Smooth muscle cell (in vitro differentiated cells): ENCODE measurements around the gene ITIH4. TPM values are rescaled to one million over a fixed set of nuclear protein-coding genes. Genes with fewer than 3 reads are reported as not detected.

Source experiments
- DNase-seq: peaks from one replicate; lab custom pipeline; 2025; ENCODE audit not compliant: unreplicated experiment; lab: John Stamatoyannopoulos, UW
- H2AFZ ChIP-seq: fragments of 200-600 bp; sonication (generic); 2 replicates; pipeline ENCODE4 v1.6.0; 2016; ENCODE audit warnings: antibody characterized with exemption, low read depth, mild to moderate bottlenecking
- H3F3A ChIP-seq: fragments of 200-600 bp; sonication (generic); 2 replicates; pipeline ENCODE4 v1.6.0; 2017; ENCODE audit warnings: antibody characterized with exemption, low read depth
- H3K27ac ChIP-seq: fragments of 200-600 bp; sonication (generic); 2 replicates; pipeline ENCODE4 v1.5.1; 2016; ENCODE audit warnings: low read depth, mild to moderate bottlenecking
- H3K27me3 ChIP-seq: fragments of 200-600 bp; sonication (generic); 2 replicates; pipeline ENCODE4 v1.6.1; 2016; ENCODE audit warnings: low read depth, mild to moderate bottlenecking
- H3K36me3 ChIP-seq: fragments of 200-600 bp; sonication (generic); 2 replicates; pipeline ENCODE4 v1.5.1; 2016; ENCODE audit warnings: low read depth
- H3K4me1 ChIP-seq: fragments of 200-600 bp; sonication (generic); 2 replicates; pipeline ENCODE4 v1.5.1; 2016; ENCODE audit warnings: low read depth
- H3K4me2 ChIP-seq: fragments of 200-600 bp; sonication (generic); 2 replicates; pipeline ENCODE4 v1.6.0; 2016; ENCODE audit warnings: mild to moderate bottlenecking
- H3K4me3 ChIP-seq: fragments of 200-600 bp; sonication (generic); 2 replicates; pipeline ENCODE4 v1.5.1; 2016; ENCODE audit warnings: mild to moderate bottlenecking
- H3K79me2 ChIP-seq: fragments of 200-600 bp; sonication (generic); 2 replicates; pipeline ENCODE4 v1.6.0; 2016; ENCODE audit warnings: low read depth, mild to moderate bottlenecking
- H3K9ac ChIP-seq: fragments of 200-600 bp; sonication (generic); 2 replicates; pipeline ENCODE4 v1.6.0; 2016; ENCODE audit warnings: low read depth
- H3K9me3 ChIP-seq: fragments of 200-600 bp; sonication (generic); replicated peaks from 2 replicates; pipeline ENCODE4 v1.5.1; 2016; ENCODE audit warnings: low read depth
- H4K20me1 ChIP-seq: fragments of 200-600 bp; sonication (generic); 2 replicates; pipeline ENCODE4 v1.6.0; 2016; ENCODE audit warnings: low read depth
- WGBS: methylation state at CpG from one replicate; pipeline ENCODE4 v1.1.7; 2016; ENCODE audit warnings: low lambda C conversion rate; 5-methylcytosine and 5-hydroxymethylcytosine counted together
- polyA plus RNA-seq: library from polyadenylated mRNA; unstranded; fragments of >200 nt; fragmentation: Nextera tagmentation; extraction: Ambion mirVana; gene quantifications from 2 replicates; pipeline ENCODE4 v1.2.1, GENCODE V29; 2016
- total RNA-seq: library from RNA; depleted of rRNA; stranded (reverse); fragments of >200 nt; gene quantifications from 2 replicates; pipeline ENCODE4 v1.2.3, GENCODE V29; 2014
- TF ChIP-seq, protein P1 (sequence below): fragments of 200-600 bp; sonication (generic); IDR thresholded peaks from 2 replicates; pipeline ENCODE4 v1.5.1; 2017; ENCODE audit warnings: borderline replicate concordance, mild to moderate bottlenecking, antibody characterized with exemption; ENCODE audit not compliant: insufficient read depth, poor library complexity, severe bottlenecking

Gene ITIH4
- total and polyA plus RNA-seq, 2 experiments from 2014 or later: 1.6 TPM

DNA sequence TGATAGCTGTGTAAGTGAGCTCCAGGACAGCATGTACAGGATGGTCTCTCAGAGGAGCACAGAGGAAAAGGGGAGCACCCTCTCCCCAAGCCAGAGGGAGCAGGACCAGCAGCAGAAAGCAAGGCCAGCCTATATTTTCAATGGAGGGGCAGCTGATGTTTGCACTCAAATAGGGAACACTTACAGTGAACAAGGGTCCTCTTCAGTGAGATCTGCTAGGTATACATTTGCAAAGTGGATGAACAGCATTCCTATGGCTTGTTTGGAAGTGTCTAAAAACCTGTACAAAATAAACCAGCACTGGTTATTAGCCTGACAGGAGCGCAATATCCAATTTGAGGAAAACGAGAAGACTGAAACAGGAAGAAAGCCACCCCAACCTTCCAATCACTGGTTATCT is 21.9 kb upstream of the ITIH4 start:
- Histone ChIP-seq H3K4me1 (no peaks in the 10 kb centered on the region), H3K4me2 (no peak overlapping the region), H3K9ac (no peak overlapping the region), H3K27me3 (no peaks in the 10 kb centered on the region), H3K9me3 (no peaks in the 10 kb centered on the region), H3K79me2 (no peaks in the 10 kb centered on the region), H3K4me3 (no peak overlapping the region), H3K36me3 (no peaks in the 10 kb centered on the region), H2AFZ (no peak overlapping the region), H3K27ac (no peak overlapping the region), H3F3A (no peaks in the 10 kb centered on the region), H4K20me1 (peaks cover 28% of the 10 kb centered on the region)
- no peak for DNase-seq
- 76% methylated on average over 2 of the region's 2 CpGs for WGBS
- TF ChIP-seq, protein P1, sequence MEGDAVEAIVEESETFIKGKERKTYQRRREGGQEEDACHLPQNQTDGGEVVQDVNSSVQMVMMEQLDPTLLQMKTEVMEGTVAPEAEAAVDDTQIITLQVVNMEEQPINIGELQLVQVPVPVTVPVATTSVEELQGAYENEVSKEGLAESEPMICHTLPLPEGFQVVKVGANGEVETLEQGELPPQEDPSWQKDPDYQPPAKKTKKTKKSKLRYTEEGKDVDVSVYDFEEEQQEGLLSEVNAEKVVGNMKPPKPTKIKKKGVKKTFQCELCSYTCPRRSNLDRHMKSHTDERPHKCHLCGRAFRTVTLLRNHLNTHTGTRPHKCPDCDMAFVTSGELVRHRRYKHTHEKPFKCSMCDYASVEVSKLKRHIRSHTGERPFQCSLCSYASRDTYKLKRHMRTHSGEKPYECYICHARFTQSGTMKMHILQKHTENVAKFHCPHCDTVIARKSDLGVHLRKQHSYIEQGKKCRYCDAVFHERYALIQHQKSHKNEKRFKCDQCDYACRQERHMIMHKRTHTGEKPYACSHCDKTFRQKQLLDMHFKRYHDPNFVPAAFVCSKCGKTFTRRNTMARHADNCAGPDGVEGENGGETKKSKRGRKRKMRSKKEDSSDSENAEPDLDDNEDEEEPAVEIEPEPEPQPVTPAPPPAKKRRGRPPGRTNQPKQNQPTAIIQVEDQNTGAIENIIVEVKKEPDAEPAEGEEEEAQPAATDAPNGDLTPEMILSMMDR: no peak

DNA sequence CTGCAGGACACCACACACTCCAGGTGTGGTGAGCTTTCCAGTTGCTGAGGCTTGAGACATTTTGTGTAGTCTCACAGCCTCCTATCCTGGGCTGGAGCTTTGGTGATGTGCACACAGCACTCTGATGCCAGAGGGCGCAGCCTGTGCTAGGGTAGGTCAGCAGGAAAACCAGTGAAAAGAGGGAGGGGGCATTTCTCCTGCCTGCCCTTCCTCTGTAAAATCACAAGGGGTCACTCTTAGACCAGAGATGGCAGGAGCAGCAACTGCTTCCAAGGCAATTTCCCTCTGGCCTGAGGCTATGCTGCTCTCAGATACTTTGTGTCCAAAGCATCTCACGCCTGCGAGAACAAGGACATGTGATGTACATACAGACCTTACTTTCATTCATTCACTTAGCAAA is 20.9 kb upstream of the ITIH4 start:
- no peak overlapping the region for H3K4me3 ChIP-seq
- no peak overlapping the region for H3K4me2 ChIP-seq
- H3K9me3 ChIP-seq: no peaks in the 10 kb centered on the region
- H2AFZ ChIP-seq: no peak overlapping the region
- H4K20me1 ChIP-seq: peaks cover 20% of the 10 kb centered on the region
- no peak overlapping the region for H3K27ac ChIP-seq
- H3K9ac ChIP-seq: no peak overlapping the region
- TF ChIP-seq, protein P1: peak; percentile 41
- H3K27me3 ChIP-seq: no peaks in the 10 kb centered on the region
- no peak for DNase-seq
- no peaks in the 10 kb centered on the region for H3K4me1 ChIP-seq
- no peaks in the 10 kb centered on the region for H3K36me3 ChIP-seq
- no peaks in the 10 kb centered on the region for H3F3A ChIP-seq
- H3K79me2 ChIP-seq: no peaks in the 10 kb centered on the region
- WGBS: 63% methylated on average over 3 of the region's 3 CpGs

DNA sequence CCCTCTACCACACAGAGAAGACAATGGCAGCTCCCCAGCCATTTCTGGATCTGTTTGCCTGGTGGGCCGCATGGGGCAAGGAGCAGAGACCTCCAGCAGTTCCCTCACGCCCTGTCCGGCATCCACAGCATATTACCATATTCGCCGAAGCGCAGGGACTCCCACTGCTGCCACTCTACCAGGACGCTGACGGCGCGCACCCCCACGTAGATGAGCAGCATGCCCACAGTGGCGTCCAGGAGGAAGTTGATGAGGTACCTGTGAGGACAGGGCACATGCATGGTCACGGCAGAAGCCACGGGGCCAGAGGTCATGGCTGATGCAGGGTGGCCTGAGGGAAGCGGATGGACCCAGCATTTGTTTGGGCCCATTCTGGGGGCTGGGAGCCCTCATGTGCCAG is 19.2 kb upstream of the ITIH4 start:
- no peak overlapping the region for H3K4me2 ChIP-seq
- WGBS: 97% methylated on average over 15 of the region's 15 CpGs
- H2AFZ ChIP-seq: no peak overlapping the region
- no peaks in the 10 kb centered on the region for H3K27me3 ChIP-seq
- peaks cover 9% of the 10 kb centered on the region for H4K20me1 ChIP-seq
- H3F3A ChIP-seq: no peaks in the 10 kb centered on the region
- no peak for DNase-seq
- no peaks in the 10 kb centered on the region for H3K36me3 ChIP-seq
- H3K27ac ChIP-seq: no peak overlapping the region
- no peaks in the 10 kb centered on the region for H3K4me1 ChIP-seq
- H3K9ac ChIP-seq: no peak overlapping the region
- no peaks in the 10 kb centered on the region for H3K9me3 ChIP-seq
- H3K4me3 ChIP-seq: no peak overlapping the region
- no peaks in the 10 kb centered on the region for H3K79me2 ChIP-seq
- TF ChIP-seq, protein P1: no peak

DNA sequence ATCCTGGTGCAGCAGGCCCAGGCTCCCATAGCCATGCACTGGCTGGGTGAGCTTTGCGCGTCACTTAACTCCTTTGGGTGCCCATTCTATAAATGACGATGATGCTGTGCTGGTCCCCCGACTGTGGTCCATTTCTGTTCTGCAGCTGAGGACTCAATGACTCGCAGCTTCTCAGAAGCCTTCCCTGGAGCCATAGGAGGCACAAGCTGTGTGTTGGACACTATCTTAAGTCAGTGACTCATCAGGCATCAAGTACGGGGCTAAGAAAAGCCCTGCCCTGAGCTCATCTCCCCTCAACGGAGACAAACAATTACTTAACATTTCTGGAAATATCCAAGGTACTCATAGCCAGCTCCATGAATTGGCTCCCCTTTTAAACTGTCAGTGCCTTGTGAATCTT is 18.1 kb upstream of the ITIH4 start:
- Histone ChIP-seq H3K27me3 (no peaks in the 10 kb centered on the region), H3K79me2 (no peaks in the 10 kb centered on the region), H3K9ac (no peak overlapping the region), H3F3A (no peaks in the 10 kb centered on the region), H4K20me1 (peaks cover 4% of the 10 kb centered on the region), H2AFZ (no peak overlapping the region), H3K36me3 (no peaks in the 10 kb centered on the region), H3K4me2 (no peak overlapping the region), H3K4me3 (no peak overlapping the region), H3K4me1 (no peaks in the 10 kb centered on the region), H3K9me3 (no peaks in the 10 kb centered on the region), H3K27ac (no peak overlapping the region)
- DNase-seq: no peak
- 49% methylated on average over 6 of the region's 7 CpGs for WGBS
- TF ChIP-seq, protein P1: no peak
